OCI-LY7 (cell line): Measurements from ENCODE around the gene MTHFD2L. TPM values are rescaled to one million over a fixed set of nuclear protein-coding genes. Genes with fewer than 3 reads are reported as not detected.

ENCODE experiments used
- BruUV-seq: library from RNA; stranded (reverse); fragments of 400-500 nt; replicated peaks from 2 replicates; lab custom pipeline; 2021; lab: Mats Ljungman, UMichigan
- CTCF ChIA-PET: fragments of 300-600 bp; sonication (Branson Sonifier 250); formaldehyde crosslinking; loops from one replicate; lab custom pipeline; 2022; ENCODE audit warnings: antibody characterized with exemption; ENCODE audit not compliant: unreplicated experiment; lab: Charles Lee
- POLR2A ChIA-PET: fragments of 300-600 bp; sonication (Branson Sonifier 250); formaldehyde crosslinking; loops from one replicate; lab custom pipeline; 2022; ENCODE audit warnings: antibody characterized with exemption; lab: Charles Lee
- DNase-seq: peaks from one replicate; pipeline ENCODE4 v3.0.0-alpha.2; 2015; ENCODE audit warnings: low spot score
- H2AFZ ChIP-seq: fragments of 200-600 bp; sonication (generic), shearing (Covaris generic); 2 replicates; pipeline ENCODE4 v1.6.1; 2014; ENCODE audit warnings: mild to moderate bottlenecking, antibody characterized with exemption, low read length, moderate library complexity
- H3K27ac ChIP-seq: fragments of 200-600 bp; sonication (generic); 2 replicates; pipeline ENCODE4 v1.5.1; 2014; ENCODE audit warnings: mixed run types, low read depth, mild to moderate bottlenecking, moderate library complexity, low read length, inconsistent platforms; ENCODE audit not compliant: poor library complexity, severe bottlenecking
- H3K36me3 ChIP-seq: fragments of 200-600 bp; sonication (generic); 2 replicates; pipeline ENCODE4 v1.6.1; 2014; ENCODE audit warnings: mild to moderate bottlenecking, antibody characterized with exemption, low read length, moderate library complexity, mixed read lengths; ENCODE audit not compliant: insufficient read depth
- H3K4me1 ChIP-seq: fragments of 200-600 bp; sonication (generic); 2 replicates; pipeline ENCODE4 v1.5.1; 2014; ENCODE audit warnings: mild to moderate bottlenecking, low read length; ENCODE audit not compliant: insufficient read depth, poor library complexity, severe bottlenecking
- H3K4me2 ChIP-seq: fragments of 200-600 bp; sonication (generic); 2 replicates; pipeline ENCODE4 v1.6.1; 2014; ENCODE audit warnings: mild to moderate bottlenecking, low read length
- H3K4me3 ChIP-seq: fragments of 200-600 bp; sonication (generic); 2 replicates; pipeline ENCODE4 v1.5.1; 2014; ENCODE audit warnings: mild to moderate bottlenecking, low read depth, low read length; ENCODE audit not compliant: poor library complexity, severe bottlenecking
- H3K79me2 ChIP-seq: fragments of 200-600 bp; sonication (generic); 2 replicates; pipeline ENCODE4 v1.6.1; 2016; ENCODE audit warnings: low read depth, mild to moderate bottlenecking, low read length, moderate library complexity, mixed read lengths; ENCODE audit not compliant: insufficient read depth
- H3K9me2 ChIP-seq: fragments of 200-600 bp; sonication (generic); 2 replicates; pipeline ENCODE4 v1.6.1; 2016; ENCODE audit warnings: mild to moderate bottlenecking, low read length, mixed read lengths; ENCODE audit not compliant: insufficient read depth
- H3K9me3 ChIP-seq: fragments of 200-600 bp; sonication (generic); 2 replicates; pipeline ENCODE4 v1.6.1; 2014; ENCODE audit warnings: mild to moderate bottlenecking, mixed run types, low read length, mixed read lengths
- H4K20me1 ChIP-seq: fragments of 200-600 bp; sonication (generic); 2 replicates; pipeline ENCODE4 v1.6.1; 2014; ENCODE audit warnings: mild to moderate bottlenecking, antibody characterized with exemption, low read length, moderate library complexity, mixed read lengths; ENCODE audit not compliant: insufficient read depth
- EZH2phosphoT487 ChIP-seq: fragments of 200-600 bp; sonication (generic); IDR thresholded peaks from 2 replicates; pipeline ENCODE4 v1.6.1; 2018; ENCODE audit warnings: low read depth, borderline replicate concordance, mild to moderate bottlenecking, mixed run types, antibody characterized with exemption, low read length, moderate library complexity, mixed read lengths
- intact Hi-C: fragments of 100-400 bp; cut with micrococcal nuclease; formaldehyde crosslinking; loops from one replicate; pipeline ENCODE4 v1.10.0; 2022; ENCODE audit not compliant: unreplicated experiment
- total RNA-seq, 2 experiments: library from RNA; depleted of rRNA in 1 of 2; stranded (reverse); fragments of >200 nt in 1 of 2; shearing (Covaris generic) in 1 of 2; gene quantifications; 2 replicates each; pipeline ENCODE4 v1.2.3, GENCODE V29; 2014 to 2022
- TF ChIP-seq, protein P1 (sequence below): fragments of 200-600 bp; sonication (generic); conservative IDR thresholded peaks from 2 replicates; pipeline ENCODE4 v1.5.1; 2014; ENCODE audit warnings: mild to moderate bottlenecking, antibody characterized with exemption, low read length, moderate library complexity, mixed read lengths

The MTHFD2L gene
- total RNA-seq, 2 experiments from 2014 or later: 18.7 to 18.9 TPM

DNA sequence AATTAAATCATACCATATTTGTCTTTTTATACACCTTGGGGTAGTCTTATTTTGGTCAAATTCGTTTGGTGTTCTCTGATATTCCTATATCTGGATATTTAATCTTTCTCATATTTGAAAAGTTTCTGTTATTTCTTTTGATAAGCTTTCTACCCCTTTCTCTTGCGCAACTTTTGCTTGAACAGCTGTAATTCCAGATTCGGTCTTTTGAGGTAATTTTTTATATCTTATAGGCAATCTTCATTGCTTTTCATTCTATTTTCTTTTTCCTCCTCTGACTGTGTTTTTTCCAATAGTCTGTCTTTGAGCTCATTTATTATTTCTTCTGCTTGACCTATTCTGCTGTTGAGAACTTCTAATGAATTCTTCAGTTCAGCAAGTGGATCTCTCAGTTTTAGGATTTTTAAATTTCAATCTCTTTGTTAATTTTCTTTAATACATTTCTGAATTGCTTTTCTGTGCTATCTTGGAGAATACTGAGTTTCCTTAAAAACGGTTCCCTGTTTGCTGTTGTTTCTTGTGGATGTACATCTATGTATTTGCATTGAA is 11.3 kb upstream of the MTHFD2L start:
- TF ChIP-seq, protein P1, sequence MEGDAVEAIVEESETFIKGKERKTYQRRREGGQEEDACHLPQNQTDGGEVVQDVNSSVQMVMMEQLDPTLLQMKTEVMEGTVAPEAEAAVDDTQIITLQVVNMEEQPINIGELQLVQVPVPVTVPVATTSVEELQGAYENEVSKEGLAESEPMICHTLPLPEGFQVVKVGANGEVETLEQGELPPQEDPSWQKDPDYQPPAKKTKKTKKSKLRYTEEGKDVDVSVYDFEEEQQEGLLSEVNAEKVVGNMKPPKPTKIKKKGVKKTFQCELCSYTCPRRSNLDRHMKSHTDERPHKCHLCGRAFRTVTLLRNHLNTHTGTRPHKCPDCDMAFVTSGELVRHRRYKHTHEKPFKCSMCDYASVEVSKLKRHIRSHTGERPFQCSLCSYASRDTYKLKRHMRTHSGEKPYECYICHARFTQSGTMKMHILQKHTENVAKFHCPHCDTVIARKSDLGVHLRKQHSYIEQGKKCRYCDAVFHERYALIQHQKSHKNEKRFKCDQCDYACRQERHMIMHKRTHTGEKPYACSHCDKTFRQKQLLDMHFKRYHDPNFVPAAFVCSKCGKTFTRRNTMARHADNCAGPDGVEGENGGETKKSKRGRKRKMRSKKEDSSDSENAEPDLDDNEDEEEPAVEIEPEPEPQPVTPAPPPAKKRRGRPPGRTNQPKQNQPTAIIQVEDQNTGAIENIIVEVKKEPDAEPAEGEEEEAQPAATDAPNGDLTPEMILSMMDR: no peak
- no peak for TF ChIP-seq EZH2phosphoT487
- CTCF ChIA-PET: no interaction called here
- no peak overlapping the region for H3K4me3 ChIP-seq

DNA sequence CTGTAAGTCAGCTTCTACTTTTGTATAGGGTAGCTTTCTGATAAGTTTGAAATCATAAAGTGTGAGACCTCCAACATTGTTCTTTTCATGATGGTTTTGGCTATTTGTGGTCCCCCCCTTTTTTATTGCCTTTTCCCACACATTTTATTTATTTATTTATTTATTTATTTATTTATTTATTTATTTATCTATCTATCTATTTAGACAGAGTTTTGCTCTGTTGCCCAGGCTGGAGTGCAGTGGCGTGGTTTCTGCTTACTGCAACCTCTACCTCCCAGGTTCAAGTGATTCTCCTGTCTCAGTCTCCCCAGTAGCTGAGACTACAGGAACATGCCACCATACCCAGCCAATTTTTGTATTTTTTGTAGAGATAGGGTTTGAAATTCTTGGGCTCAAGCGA is 9.7 kb upstream of the MTHFD2L start:
- TF ChIP-seq EZH2phosphoT487: no peak
- TF ChIP-seq, protein P1: no peak
- H3K79me2 ChIP-seq: no peaks in the 10 kb centered on the region
- H2AFZ ChIP-seq: no peak overlapping the region
- H3K27ac ChIP-seq: no peak overlapping the region
- ChIA-PET CTCF (no interaction called here), POLR2A (no interaction called here)
- H3K4me1 ChIP-seq: no peaks in the 10 kb centered on the region
- no peak for DNase-seq
- no peak overlapping the region for H3K4me3 ChIP-seq
- H3K9me3 ChIP-seq: no peaks in the 10 kb centered on the region
- no peaks in the 10 kb centered on the region for H3K9me2 ChIP-seq
- intact Hi-C loops: no loop called here
- H3K36me3 ChIP-seq: no peaks in the 10 kb centered on the region
- no peak overlapping the region for H3K4me2 ChIP-seq
- no peaks in the 10 kb centered on the region for H4K20me1 ChIP-seq
- BruUV-seq: no TSS peak

More for the DNA sequence above, 11.3 kb upstream of the MTHFD2L start:
- POLR2A ChIA-PET: no interaction called here
- Histone ChIP-seq H3K4me1 (no peaks in the 10 kb centered on the region), H3K79me2 (no peaks in the 10 kb centered on the region), H3K9me3 (no peaks in the 10 kb centered on the region), H4K20me1 (no peaks in the 10 kb centered on the region), H3K27ac (no peak overlapping the region), H3K4me2 (no peak overlapping the region), H2AFZ (no peak overlapping the region), H3K36me3 (no peaks in the 10 kb centered on the region), H3K9me2 (no peaks in the 10 kb centered on the region)
- BruUV-seq: no TSS peak
- intact Hi-C loops: no loop called here
- DNase-seq: no peak

DNA sequence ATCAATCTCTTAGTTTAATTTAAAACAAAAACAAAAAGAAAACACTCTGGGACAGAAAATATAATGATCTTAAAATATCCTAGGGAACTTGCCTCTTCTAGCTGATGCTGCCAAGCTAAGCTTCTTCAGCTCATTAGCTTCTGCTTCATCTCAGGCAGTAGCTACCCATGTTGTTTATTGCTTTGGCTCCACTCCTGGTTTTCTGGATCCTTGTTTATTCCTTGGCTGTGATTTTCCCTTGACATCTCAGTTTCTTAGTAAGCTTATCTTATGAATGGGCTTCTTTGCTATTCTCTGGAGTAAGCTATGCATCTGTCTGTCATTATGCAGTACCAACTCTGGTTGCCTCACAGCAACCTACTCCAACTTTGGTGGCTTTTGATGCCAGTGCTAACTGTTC is 5.1 kb upstream of the MTHFD2L start:
- H3K4me2 ChIP-seq: no peak overlapping the region
- H3K36me3 ChIP-seq: no peaks in the 10 kb centered on the region
- no peak for TF ChIP-seq EZH2phosphoT487
- TF ChIP-seq, protein P1: no peak
- no peak overlapping the region for H2AFZ ChIP-seq
- H3K27ac ChIP-seq: no peak overlapping the region
- POLR2A ChIA-PET: interaction anchor here (1.0 kb wide), 1 partner anchor 12 kb away, joined by 4 read pairs; no protein-coding TSS in a partner anchor
- H3K4me3 ChIP-seq: no peak overlapping the region
- CTCF ChIA-PET: no interaction called here
- intact Hi-C loops: loop anchor here (10.0 kb wide), 1 partner anchor 568 kb away; no protein-coding TSS in a partner anchor
- no peaks in the 10 kb centered on the region for H3K9me2 ChIP-seq
- no peaks in the 10 kb centered on the region for H3K9me3 ChIP-seq
- no peaks in the 10 kb centered on the region for H3K79me2 ChIP-seq
- no peaks in the 10 kb centered on the region for H4K20me1 ChIP-seq
- no peaks in the 10 kb centered on the region for H3K4me1 ChIP-seq
- no peak for DNase-seq
- no TSS peak for BruUV-seq
